PFSK-1 (cell line): ENCODE results near the gene METTL8.

ENCODE experiments used
- FOXP2 ChIP-seq: optimal IDR thresholded peaks from 2 replicates; pipeline ENCODE3; 2011; ENCODE audit warnings: borderline replicate concordance, control low read depth, inconsistent platforms; ENCODE audit not compliant: insufficient read depth; ENCODE audit errors: extremely low read length, extremely low read depth
- REST ChIP-seq, 2 experiments: IDR thresholded peaks; 2 replicates each; pipeline versions ENCODE4 v1.6.1 to v1.8.0; 2011 to 2012; ENCODE audit warnings: low read depth in 2 of 2, low read length in 2 of 2, control low read depth in 1 of 2, inconsistent platforms in 1 of 2, mild to moderate bottlenecking in 1 of 2, moderate library complexity in 1 of 2; ENCODE audit not compliant: insufficient read depth in 1 of 2
- SIN3A ChIP-seq: IDR thresholded peaks from 2 replicates; pipeline ENCODE4 v1.6.1; 2012; ENCODE audit warnings: mild to moderate bottlenecking, low read length, moderate library complexity, borderline replicate concordance; ENCODE audit not compliant: insufficient read depth

GRCh38 chr2:171345971-171346722 lies 87.6 kb downstream of the METTL8 start:
- TF ChIP-seq SIN3A (no peak), FOXP2 (no peak), REST (IDR thresholded peaks at IDR 0.05; ENCODE audit: insufficient read depth in 1 of 2, low read depth in 2 of 2, low read length in 2 of 2) (no peak)
